IPS DF 6.9 (cell line): Measurements from ENCODE around the gene SPTB.

Source experiments
- DNase-seq: peaks from one replicate; pipeline ENCODE4 v3.0.0-alpha.2; 2013; ENCODE audit warnings: low read depth, low spot score
- H3K27ac ChIP-seq: one replicate; pipeline ENCODE4 v1.5.1; 2013; ENCODE audit warnings: low read length, control low read depth
- H3K27me3 ChIP-seq: 2 replicates; pipeline ENCODE4 v1.6.1; 2013; ENCODE audit warnings: mild to moderate bottlenecking, low read length; ENCODE audit not compliant: control insufficient read depth, insufficient read depth
- H3K36me3 ChIP-seq: 2 replicates; pipeline ENCODE4 v1.6.1; 2013; ENCODE audit warnings: low read length; ENCODE audit not compliant: control insufficient read depth, insufficient read depth
- H3K4me1 ChIP-seq: 2 replicates; pipeline ENCODE4 v1.6.1; 2013; ENCODE audit warnings: low read length; ENCODE audit not compliant: control insufficient read depth, insufficient read depth
- H3K4me3 ChIP-seq: 2 replicates; pipeline ENCODE4 v1.5.1; 2013; ENCODE audit warnings: mild to moderate bottlenecking, low read length
- H3K9me3 ChIP-seq: 2 replicates; pipeline ENCODE4 v1.6.1; 2013; ENCODE audit warnings: low read length, inconsistent platforms; ENCODE audit not compliant: control insufficient read depth, insufficient read depth
- WGBS: extraction: QIAGEN DNeasy Blood & Tissue Kit; methylation state at CpG from one replicate; pipeline ENCODE4 v1.1.7; 2013; ENCODE audit warnings: mixed read lengths, missing lambda C conversion rate; ENCODE audit not compliant: insufficient read length, insufficient coverage; 5-methylcytosine and 5-hydroxymethylcytosine counted together

The SPTB gene

DNA sequence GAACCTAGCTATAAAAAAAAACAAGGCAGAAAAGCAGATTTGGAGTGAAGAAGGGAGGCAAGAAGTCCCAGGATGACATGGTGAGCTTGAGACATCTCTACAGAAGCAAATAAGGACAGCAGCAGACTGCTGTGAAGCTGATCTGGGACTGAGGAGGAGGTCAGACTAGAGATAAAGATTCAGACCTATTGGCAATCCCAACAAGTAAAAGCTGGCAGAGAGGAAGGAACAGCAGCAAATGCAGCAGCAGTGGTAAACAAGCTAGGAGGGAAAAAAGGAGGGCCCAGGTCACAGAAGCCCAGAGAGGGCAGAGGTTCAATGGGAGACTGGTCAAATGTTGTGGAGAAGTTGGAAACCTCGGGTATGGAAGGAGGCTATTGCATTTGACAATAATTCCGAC lies 11.3 kb downstream of the SPTB start:
- no peaks in the 10 kb centered on the region for H3K27me3 ChIP-seq
- WGBS: no CpG with 5 or more reads among the region's 2 CpGs

DNA sequence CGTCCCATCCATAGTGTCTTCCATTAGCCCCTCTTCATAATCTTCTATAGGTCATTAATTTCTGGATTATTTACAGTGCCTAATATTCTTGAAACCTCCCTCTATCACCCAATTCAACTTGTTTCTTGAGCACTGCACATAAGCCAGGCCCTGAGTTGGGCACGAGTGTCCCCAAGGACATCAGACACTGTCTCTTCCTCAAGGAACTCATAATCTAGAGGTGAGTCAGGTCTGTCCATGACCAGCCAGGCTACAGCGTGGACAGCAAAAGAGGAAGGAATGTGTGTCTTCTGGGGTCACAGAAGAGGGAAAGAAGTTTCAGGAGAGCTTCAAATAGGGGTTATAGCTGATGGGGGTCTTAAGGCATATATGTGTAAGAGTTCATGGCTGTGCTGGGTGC lies 12.5 kb downstream of the SPTB start:
- Histone ChIP-seq H3K27ac (no peak overlapping the region), H3K4me3 (no peak overlapping the region), H3K4me1 (peaks cover 1% of the 10 kb centered on the region; the same call in 1 of the 2 replicates), H3K27me3 (no peaks in the 10 kb centered on the region), H3K9me3 (no peaks in the 10 kb centered on the region), H3K36me3 (no peaks in the 10 kb centered on the region)
- WGBS: no CpG with 5 or more reads among the region's 3 CpGs
- no peak for DNase-seq

More for the DNA sequence above, 11.3 kb downstream of the SPTB start:
- Histone ChIP-seq H3K4me1 (peaks cover 1% of the 10 kb centered on the region; the same call in 1 of the 2 replicates), H3K9me3 (no peaks in the 10 kb centered on the region), H3K36me3 (no peaks in the 10 kb centered on the region), H3K4me3 (no peak overlapping the region), H3K27ac (no peak overlapping the region)
- no peak for DNase-seq

DNA sequence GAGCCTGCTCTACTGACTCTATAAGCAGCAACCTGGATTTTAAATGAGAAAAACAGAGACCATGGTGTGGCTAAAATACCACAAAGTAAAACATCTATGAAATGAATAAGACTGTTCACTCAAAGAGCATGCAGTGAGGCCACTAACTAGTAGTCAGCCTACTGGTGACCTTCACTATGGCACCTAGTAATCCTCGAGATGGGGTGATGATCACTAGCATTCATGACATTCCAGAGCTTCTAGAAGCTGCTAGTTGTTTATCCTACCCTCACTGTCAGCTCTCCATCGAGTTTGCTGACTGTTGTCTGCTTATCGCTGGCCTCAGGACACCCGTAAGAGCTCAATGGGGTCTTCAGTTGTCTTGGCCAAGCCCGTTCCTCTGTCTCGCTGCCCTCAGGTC lies 13.7 kb downstream of the SPTB start:
- H3K27me3 ChIP-seq: no peaks in the 10 kb centered on the region
- no CpG with 5 or more reads among the region's 6 CpGs for WGBS

DNA sequence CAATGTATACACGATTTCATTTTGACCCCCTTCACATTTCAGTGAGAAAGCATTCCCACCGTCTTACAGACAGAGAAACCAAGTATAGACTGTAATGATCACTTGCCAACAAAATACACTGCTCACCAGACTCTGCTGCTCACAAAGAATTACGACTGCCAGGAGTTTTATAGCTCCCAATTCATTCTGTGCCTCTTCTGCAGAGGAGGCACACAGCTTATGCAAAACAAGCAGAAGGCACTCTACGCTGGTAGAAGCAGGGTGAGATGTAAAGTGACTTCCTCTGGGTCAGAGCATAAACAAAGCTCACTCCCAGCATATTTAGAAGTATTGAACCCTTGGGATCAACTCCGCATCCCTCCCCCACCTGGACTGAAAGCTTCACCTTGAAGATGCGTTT lies 14.6 kb downstream of the SPTB start:
- no peak overlapping the region for H3K4me3 ChIP-seq
- DNase-seq: no peak
- no CpG with 5 or more reads among the region's 6 CpGs for WGBS
- no peak overlapping the region for H3K27ac ChIP-seq
- H3K4me1 ChIP-seq: peaks cover 1% of the 10 kb centered on the region; the same call in 1 of the 2 replicates
- no peaks in the 10 kb centered on the region for H3K27me3 ChIP-seq
- H3K36me3 ChIP-seq: no peaks in the 10 kb centered on the region
- no peaks in the 10 kb centered on the region for H3K9me3 ChIP-seq

More for the DNA sequence above, 13.7 kb downstream of the SPTB start:
- DNase-seq: no peak
- H3K9me3 ChIP-seq: no peaks in the 10 kb centered on the region
- H3K27ac ChIP-seq: no peak overlapping the region
- peaks cover 1% of the 10 kb centered on the region; the same call in 1 of the 2 replicates for H3K4me1 ChIP-seq
- no peaks in the 10 kb centered on the region for H3K36me3 ChIP-seq
- H3K4me3 ChIP-seq: no peak overlapping the region

DNA sequence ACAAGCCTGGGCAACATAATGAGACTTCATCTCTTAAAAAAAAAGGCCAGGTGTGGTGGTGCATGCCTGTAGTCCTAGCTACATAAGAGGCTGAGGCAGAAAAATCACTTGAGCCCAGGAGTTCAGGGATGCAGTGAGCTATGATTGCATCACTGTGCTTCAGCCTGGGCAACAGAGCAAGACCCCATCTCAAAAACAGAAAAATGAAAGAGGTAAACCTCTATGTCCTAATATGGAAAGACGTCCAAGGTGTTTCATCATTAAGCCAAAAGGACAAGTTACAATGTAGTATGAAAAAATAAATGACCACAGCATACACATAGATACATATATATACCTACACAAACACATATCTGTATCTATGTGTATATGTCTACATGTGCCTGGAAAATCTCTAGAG lies 15.4 kb downstream of the SPTB start:
- H3K27me3 ChIP-seq: no peaks in the 10 kb centered on the region

DNA sequence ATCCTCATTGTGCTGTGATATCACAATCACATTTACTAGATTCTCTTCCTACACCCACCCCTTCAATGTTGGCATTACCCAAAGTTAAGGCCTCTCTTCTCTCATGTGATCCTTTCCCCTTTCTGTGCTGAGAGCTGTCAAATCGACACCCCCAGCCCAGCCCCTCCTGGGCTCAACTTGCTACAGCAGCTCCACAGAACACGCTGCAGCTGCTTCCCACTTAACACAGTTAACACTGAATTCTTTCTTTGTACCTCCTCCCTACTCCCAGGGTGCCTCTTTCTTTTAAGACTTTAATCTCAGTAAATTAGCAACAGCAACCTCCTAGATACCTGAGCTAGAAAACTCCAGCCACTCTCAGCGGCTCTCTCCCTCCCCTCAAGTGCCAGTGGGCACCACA lies 17.8 kb downstream of the SPTB start:
- Histone ChIP-seq H3K4me1 (peaks cover 5% of the 10 kb centered on the region), H3K36me3 (no peaks in the 10 kb centered on the region), H3K4me3 (no peak overlapping the region), H3K27me3 (no peaks in the 10 kb centered on the region; the same call in 1 of the 2 replicates), H3K27ac (no peak overlapping the region), H3K9me3 (no peaks in the 10 kb centered on the region)
- WGBS: no CpG with 5 or more reads among the region's 3 CpGs
- no peak for DNase-seq

More for the DNA sequence above, 15.4 kb downstream of the SPTB start:
- H3K4me1 ChIP-seq: peaks cover 1% of the 10 kb centered on the region; the same call in 1 of the 2 replicates
- no peak for DNase-seq
- whole genome bisulfite sequencing: no CpG with 5 or more reads among the region's 1 CpG
- no peak overlapping the region for H3K27ac ChIP-seq
- no peaks in the 10 kb centered on the region for H3K36me3 ChIP-seq
- H3K4me3 ChIP-seq: no peak overlapping the region
- no peaks in the 10 kb centered on the region for H3K9me3 ChIP-seq

DNA sequence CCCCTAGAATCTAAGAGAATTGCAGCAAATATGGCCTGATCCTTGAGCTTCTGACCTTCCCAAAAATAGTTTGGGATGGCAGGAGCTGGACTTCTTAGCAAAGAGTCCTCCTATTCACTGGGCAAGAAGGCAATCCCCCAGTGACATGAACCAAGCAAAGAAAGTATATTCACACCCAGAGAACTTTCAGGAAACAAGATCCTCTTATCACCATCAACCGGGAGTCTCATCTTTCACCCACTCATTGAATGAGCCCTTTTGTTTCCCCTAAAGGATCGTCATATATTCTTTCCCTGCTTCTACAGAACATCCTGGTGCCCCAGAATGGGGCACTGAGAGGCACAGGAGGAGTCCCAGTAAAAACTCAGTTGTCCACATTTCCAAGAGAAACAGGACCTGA lies 19.7 kb downstream of the SPTB start:
- Histone ChIP-seq H3K27ac (no peak overlapping the region), H3K27me3 (no peaks in the 10 kb centered on the region; the same call in 1 of the 2 replicates), H3K36me3 (no peaks in the 10 kb centered on the region), H3K4me3 (no peak overlapping the region), H3K9me3 (no peaks in the 10 kb centered on the region), H3K4me1 (peaks cover 8% of the 10 kb centered on the region)
- no CpG with 5 or more reads among the region's 2 CpGs for WGBS
- DNase-seq: no peak

DNA sequence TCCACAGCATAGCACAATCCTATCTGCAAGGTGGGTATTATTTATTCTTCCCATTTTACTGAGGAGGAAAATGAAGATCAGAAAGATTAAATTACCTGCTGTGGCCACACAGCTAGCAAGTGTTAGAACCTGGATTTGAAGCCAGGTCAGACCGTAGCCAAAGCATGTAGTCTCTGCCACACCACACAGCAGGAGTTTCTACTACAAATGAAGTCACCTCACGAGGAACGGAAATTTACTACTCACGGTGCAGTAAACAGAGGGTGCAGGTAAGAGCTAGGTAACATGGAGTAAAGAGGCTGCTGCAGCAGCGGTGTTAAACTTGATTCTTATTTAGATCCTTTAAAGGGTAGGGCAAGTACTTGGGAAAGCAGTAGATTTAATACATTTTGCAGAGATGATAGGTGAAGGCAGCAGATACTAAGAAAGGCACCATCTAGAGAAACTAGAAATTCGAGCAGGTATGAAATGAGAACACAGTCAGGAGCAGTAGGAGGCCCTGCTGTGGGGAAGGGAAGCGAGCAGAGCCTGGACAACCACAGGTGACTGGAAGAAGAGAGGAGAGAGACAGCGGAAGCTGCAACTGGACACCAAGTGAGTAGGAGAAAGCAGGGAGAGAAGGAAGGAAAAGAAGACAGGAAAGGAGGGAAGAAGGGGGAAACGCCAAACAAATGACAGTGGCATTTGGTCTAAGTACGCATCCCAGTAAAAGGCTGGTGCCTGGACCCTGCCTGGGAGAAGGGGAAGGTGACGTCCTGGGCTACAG lies 21.5 kb downstream of the SPTB start:
- no peaks in the 10 kb centered on the region; the same call in 1 of the 2 replicates for H3K27me3 ChIP-seq
- no peaks in the 10 kb centered on the region for H3K9me3 ChIP-seq
- no peak overlapping the region for H3K4me3 ChIP-seq
- WGBS: no CpG with 5 or more reads among the region's 11 CpGs
- peaks cover 8% of the 10 kb centered on the region for H3K4me1 ChIP-seq
- no peak for DNase-seq
- H3K36me3 ChIP-seq: no peaks in the 10 kb centered on the region
- H3K27ac ChIP-seq: no peak overlapping the region

DNA sequence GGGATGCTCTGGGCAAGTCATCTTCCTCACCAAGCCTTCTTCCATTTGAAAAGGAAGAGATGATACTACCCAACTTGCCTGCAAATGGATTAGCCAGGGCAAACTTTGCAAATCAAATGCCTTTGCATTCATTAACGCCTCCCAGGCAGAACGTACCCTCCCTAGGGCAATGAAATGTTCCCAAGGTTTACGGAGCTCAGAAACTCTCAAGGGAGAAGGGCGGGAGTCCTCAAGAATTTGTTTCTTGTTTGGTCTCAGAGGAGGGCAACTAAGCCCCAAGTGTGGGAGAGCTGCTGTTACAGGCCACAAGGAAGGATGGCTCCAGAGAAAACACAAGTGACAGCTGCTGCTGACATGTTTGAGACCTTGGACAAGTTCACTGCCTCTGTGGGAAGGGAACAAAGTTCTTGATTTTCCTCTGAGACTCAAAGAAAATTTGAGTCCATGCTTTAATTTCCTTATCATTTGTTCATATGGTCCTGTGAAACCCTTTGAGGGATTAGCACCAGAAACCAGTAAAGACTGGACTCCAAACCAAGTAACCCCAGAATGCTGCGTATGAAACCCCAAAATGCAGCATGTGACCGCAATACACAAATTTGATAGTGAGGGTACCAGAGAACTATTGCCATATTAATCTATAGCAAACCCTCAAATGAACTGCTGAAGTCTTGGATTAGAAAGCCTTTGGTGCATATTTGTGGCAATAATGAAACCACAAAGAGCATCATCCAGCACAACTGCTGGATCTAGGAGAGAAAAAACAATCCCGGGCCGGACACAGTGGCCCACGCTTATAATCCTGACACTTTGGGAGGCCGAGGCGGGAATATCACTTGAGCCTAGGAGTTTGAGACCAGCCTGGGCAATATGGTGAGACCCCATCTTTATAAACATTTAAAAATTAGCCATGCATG lies 22.9 kb downstream of the SPTB start:
- Histone ChIP-seq H3K4me1 (peaks cover 8% of the 10 kb centered on the region), H3K27me3 (no peaks in the 10 kb centered on the region; the same call in 1 of the 2 replicates), H3K9me3 (no peaks in the 10 kb centered on the region), H3K4me3 (no peak overlapping the region), H3K27ac (no peak overlapping the region), H3K36me3 (no peaks in the 10 kb centered on the region)
- WGBS: no CpG with 5 or more reads among the region's 11 CpGs
- DNase-seq: no peak

DNA sequence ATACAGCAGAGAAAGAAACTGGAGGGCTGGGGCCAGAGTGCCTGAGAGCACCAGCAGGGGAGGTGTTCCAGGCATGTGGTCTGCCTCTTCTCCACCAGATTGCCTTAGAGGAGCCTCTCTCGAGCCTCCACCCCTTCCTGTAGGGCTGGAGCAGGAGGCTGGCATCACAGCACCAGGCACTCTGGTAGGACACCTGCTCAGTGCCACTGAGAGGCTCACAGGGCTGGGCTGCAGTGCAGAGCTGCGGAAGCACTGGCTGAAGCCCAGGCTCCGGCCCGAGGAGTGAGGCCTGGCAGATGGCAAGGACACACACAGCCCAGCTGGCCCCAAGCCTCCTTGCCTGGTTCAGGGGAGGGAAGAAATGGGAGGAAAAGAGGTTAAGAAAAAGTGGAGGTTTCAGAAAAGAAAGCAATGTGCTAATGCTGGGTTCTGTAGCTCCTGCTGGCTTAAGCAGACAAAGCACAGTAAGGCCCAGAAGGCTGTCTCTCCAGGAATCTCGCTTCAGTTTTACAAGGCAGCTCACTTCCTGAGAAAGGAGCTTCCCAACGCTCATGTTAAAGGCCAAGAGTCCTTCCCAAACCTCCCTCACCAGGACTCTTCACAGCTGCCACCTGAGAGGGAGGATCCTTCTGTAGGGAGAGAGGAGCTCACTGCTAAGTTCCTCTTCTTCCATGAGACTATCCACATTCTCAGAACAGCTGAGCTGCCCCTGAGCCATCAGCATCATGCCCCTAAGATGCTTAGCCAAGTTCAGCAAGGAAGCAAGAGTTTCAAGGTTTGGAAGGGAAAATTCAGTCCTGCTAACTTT lies 23.8 kb downstream of the SPTB start:
- Histone ChIP-seq H3K36me3 (no peaks in the 10 kb centered on the region), H3K4me1 (peaks cover 8% of the 10 kb centered on the region), H3K27ac (no peak overlapping the region), H3K4me3 (no peak overlapping the region), H3K27me3 (no peaks in the 10 kb centered on the region; the same call in 1 of the 2 replicates), H3K9me3 (no peaks in the 10 kb centered on the region)
- no peak for DNase-seq
- WGBS: no CpG with 5 or more reads among the region's 6 CpGs
